Measurements from ENCODE around the gene DICER1. TPM values are rescaled to one million over a fixed set of nuclear protein-coding genes. Genes with fewer than 3 reads are reported as not detected.
"Not testable (repeated sequence)": the region's sequence is repeated elsewhere in the genome, so short reads cannot be mapped to it uniquely, and the experiment has no call there.

DICER1 gene
- total and polyA plus RNA-seq, 7 donors = 7.2 to 41.5 (median 30.7) TPM

GRCh38 chr14:95141684-95142083 is 15.6 kb downstream of the DICER1 start:
- ATAC-seq (no peak), DNase-seq (no peak)
- intact Hi-C loops (cut with DNase I) = no loop called here
- Histone ChIP-seq H3K4me3 (no peak overlapping the region), H3K27ac (no peak overlapping the region), H3K36me3 (ENCODE audit: insufficient read depth in 1 of 2, low read depth in 1 of 2) (no peaks in the 10 kb centered on the region), H3K9me3 (peaks cover 9% of the 10 kb centered on the region), H3K4me1 (peaks cover 54% of the 10 kb centered on the region), H3K27me3 (ENCODE audit: insufficient read depth in 3 of 3, low read length in 2 of 3) (no peaks in the 10 kb centered on the region)
- no peak for TF ChIP-seq CTCF (IDR thresholded peaks at IDR 0.05)
- WGBS, 3 donors = 33 to 48% (median 38%) methylated on average over 1 of the region's 1 CpG

GRCh38 chr14:95140060-95140858 is 17.1 kb downstream of the DICER1 start:
- intact Hi-C loops (cut with DNase I) = no loop called here
- TF ChIP-seq CTCF (IDR thresholded peaks at IDR 0.05) = no peak
- H3K4me3 ChIP-seq = no peak overlapping the region
- H3K27me3 ChIP-seq (ENCODE audit: insufficient read depth in 3 of 3, low read length in 2 of 3) = no peaks in the 10 kb centered on the region
- H3K9me3 ChIP-seq = peaks cover 9% of the 10 kb centered on the region
- H3K4me1 ChIP-seq = peaks cover 57% of the 10 kb centered on the region
- no peak for DNase-seq
- ATAC-seq = peak in 3 of 4 donors; percentile 33 to 42 (median 35)
- no peaks in the 10 kb centered on the region for H3K36me3 ChIP-seq (ENCODE audit: insufficient read depth in 1 of 2, low read depth in 1 of 2)
- no peak overlapping the region for H3K27ac ChIP-seq
- 65 to 70% (median 65%) methylated on average over 5 of the region's 5 CpGs for WGBS, 3 donors

GRCh38 chr14:95138876-95139275 is 18.5 kb downstream of the DICER1 start:
- H3K27ac ChIP-seq = no peak overlapping the region
- no peak overlapping the region for H3K4me3 ChIP-seq
- H3K4me1 ChIP-seq = peaks cover 62% of the 10 kb centered on the region
- ATAC-seq (no peak), DNase-seq (no peak)
- intact Hi-C loops (cut with DNase I) = no loop called here
- no CpG with 5 or more reads among the region's 1 CpG for WGBS, 3 donors
- H3K36me3 ChIP-seq (ENCODE audit: insufficient read depth in 1 of 2, low read depth in 1 of 2) = no peaks in the 10 kb centered on the region
- no peaks in the 10 kb centered on the region for H3K9me3 ChIP-seq
- no peaks in the 10 kb centered on the region for H3K27me3 ChIP-seq (ENCODE audit: insufficient read depth in 3 of 3, low read length in 2 of 3)
- TF ChIP-seq CTCF (IDR thresholded peaks at IDR 0.05) = no peak

- H3K4me3 ChIP-seq; H3K9me3 ChIP-seq; H3K27ac ChIP-seq; DNase-seq; H3K36me3 ChIP-seq (ENCODE audit: insufficient read depth in 1 of 2, low read depth in 1 of 2); ATAC-seq; intact Hi-C loops (cut with DNase I); H3K27me3 ChIP-seq (ENCODE audit: insufficient read depth in 3 of 3, low read length in 2 of 3): not testable (repeated sequence)
- WGBS, 3 donors = 82 to 94% (median 88%) methylated on average over 4 of the region's 5 CpGs
- peaks cover 61% of the 10 kb centered on the region for H3K4me1 ChIP-seq
Measured at GRCh38 chr14:95138455-95138854, 18.9 kb downstream of the DICER1 start.

- no peak for ATAC-seq
- H3K27ac ChIP-seq = no peak overlapping the region
- no peak overlapping the region for H3K4me3 ChIP-seq
Measured at GRCh38 chr14:95137804-95138167, 19.5 kb downstream of the DICER1 start.

More at GRCh38 chr14:95137804-95138167, 19.5 kb downstream of the DICER1 start:
- Histone ChIP-seq H3K36me3 (ENCODE audit: insufficient read depth in 1 of 2, low read depth in 1 of 2) (peaks cover 0 to 7% of the 10 kb centered on the region in 2 donors), H3K27me3 (ENCODE audit: insufficient read depth in 3 of 3, low read length in 2 of 3) (no peaks in the 10 kb centered on the region), H3K9me3 (no peaks in the 10 kb centered on the region), H3K4me1 (peaks cover 58% of the 10 kb centered on the region)
- no peak for TF ChIP-seq CTCF (IDR thresholded peaks at IDR 0.05)
- DNase-seq = no peak
- 50 to 58% (median 56%) methylated on average over 5 of the region's 5 CpGs for WGBS, 3 donors
- intact Hi-C loops (cut with DNase I) = no loop called here

All from psoas muscle (tissue), 8 donors.